ENCODE data around the gene OR2AJ1.
"Not testable (repeated sequence)": the region's sequence is repeated elsewhere in the genome, so short reads cannot be mapped to it uniquely, and the experiment has no call there.

The OR2AJ1 gene, protein sequence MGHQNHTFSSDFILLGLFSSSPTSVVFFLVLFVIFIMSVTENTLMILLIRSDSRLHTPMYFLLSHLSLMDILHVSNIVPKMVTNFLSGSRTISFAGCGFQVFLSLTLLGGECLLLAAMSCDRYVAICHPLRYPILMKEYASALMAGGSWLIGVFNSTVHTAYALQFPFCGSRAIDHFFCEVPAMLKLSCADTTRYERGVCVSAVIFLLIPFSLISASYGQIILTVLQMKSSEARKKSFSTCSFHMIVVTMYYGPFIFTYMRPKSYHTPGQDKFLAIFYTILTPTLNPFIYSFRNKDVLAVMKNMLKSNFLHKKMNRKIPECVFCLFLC

DNA sequence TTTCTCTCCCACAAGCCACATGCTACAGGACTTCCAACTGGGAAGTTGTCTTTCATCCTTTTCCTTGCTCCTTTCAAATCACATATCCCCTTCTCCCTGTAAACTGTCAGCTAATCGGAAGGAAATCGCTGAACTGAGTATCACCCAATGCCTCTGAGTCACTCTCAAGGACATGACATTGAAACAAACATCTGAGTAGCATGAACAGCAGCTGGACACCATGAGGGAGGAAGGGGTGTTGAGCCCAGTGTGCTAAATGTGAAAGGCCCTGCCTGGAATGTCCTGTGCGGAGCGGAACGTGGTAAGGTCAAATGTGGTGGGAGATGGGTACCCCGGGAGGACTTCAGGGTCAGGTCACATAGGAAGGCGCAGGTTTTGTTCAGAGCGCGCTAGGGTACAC, at the start of gene OR2AJ1:
Gene OR2AJ1 (plus strand): TSS at position 22 of the 400 bp plus-strand sequence. CDS start 8,880 bp downstream, outside the sequence.
- no peak for DNase-seq

DNA sequence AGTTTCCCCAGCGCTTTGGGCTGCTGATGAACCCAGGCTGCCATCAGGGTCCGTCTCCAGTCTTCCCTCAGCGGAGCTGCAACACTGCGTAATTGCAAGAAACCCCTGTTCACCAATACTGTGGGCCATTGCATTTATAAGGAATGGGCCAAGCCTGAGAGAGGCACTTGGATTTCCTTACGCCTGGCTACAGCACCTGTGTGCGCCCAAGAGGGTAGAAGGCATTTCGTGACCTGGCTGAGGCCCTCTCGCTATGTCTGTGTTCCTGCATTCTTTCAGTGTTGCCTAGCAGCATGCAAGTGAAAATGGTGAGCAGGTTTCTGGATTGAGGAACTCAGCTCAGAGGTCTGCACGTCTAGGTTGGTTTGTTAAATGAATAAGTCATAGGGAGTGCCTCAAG, 41.3 kb upstream of the OR2AJ1 start:
- DNase-seq, result no peak

DNA sequence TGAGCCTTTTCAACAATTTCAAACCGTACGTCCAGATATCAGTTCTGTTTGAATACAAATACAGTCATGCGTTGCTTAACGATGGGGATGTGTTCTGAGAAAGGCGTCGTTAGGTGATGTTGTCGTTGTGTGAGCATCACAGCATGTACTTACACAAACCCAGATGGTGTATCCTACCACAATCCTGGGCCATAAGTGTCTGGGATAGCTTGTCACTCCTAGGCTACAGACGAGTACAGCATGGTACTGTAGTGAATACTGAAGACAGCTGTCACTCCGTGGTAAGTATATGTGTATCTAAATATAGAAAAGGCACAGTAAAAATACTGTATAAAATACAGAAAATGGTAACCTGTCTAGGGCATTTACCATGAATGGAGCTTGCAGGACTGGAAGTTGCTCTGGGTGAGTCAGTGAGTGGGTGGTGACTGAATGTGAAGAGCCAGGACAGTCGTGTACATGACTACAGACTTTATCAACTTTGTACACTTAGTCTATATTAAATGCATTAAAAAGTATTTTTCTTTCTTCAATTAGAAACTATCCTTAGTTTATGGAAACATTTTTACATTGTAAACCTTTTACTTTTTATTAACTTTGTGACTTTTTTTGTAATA, 39.8 kb upstream of the OR2AJ1 start:
- DNase-seq, result no peak

DNA sequence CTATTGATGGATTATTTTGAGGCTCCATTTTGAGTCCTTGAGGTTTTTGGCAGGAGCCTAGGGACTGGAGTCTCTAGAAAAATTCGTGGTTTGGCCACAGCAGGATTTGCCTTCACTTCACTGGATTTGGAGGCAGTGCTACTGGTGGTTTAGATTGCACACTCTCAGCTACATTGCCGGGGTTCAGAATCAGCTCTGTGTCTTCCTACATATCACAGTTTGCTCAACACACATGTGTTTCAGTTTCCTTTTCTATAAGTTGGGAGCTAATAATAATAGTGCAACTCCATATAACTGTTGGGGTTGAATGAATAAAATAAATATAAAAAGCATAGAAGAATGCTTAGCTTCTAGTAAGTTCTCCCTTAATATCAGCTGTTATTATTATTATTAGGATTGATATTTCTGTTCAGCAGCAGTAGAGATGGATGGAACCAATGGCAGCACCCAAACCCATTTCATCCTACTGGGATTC, 29.5 kb upstream of the OR2AJ1 start, which contains the start of gene OR2W3:
Gene OR2W3 (plus strand): TSS at position 425 of the 475 bp plus-strand sequence. CDS start 0 bp downstream, at position 425.
- DNase-seq, result no peak

DNA sequence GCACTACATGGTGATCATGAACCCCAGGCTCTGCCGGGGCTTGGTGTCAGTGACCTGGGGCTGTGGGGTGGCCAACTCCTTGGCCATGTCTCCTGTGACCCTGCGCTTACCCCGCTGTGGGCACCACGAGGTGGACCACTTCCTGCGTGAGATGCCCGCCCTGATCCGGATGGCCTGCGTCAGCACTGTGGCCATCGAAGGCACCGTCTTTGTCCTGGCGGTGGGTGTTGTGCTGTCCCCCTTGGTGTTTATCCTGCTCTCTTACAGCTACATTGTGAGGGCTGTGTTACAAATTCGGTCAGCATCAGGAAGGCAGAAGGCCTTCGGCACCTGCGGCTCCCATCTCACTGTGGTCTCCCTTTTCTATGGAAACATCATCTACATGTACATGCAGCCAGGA, 28.7 kb upstream of the OR2AJ1 start:
- DNase-seq, result no peak

DNA sequence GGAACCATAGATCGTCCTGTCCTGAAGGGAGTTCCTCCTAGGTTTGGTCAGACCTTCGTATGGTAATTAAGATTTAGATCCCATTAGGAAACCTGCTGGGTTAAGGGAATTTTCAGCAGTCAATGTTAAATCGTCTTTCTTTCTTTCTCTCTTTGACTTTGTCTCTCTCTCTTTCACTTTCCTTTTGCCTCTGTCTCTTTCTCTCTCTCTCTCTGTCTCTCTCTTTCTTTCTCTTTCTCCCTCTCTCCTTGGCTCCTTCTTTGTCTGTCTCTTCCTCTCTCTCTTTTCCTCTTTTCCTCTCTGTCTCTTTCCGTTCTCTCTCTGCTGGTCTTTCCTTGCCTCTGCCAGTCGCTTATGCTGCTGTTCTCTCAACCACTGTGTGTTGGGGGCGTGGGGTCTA, 20.6 kb upstream of the OR2AJ1 start:
- no peak for DNase-seq

DNA sequence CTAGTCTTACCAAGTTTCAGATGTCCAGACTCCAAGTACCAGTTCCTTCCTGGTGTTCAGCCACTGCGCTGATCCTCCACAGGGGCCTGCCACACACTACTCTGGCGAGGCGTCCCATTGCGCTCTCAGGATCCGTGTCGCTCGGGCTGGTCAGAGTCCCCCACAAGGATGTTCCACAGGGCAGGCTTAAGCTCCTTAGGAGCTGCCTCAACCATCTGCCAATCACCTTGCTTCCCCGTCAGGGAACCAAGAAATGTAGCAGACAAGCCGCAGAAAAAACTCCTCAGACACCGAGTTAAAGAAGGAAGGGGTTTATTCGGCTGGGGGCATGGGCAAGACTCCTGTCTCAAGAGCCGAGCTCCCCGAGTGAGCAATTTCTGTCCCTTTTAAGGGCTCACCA, 19.5 kb upstream of the OR2AJ1 start:
- no peak for DNase-seq

DNA sequence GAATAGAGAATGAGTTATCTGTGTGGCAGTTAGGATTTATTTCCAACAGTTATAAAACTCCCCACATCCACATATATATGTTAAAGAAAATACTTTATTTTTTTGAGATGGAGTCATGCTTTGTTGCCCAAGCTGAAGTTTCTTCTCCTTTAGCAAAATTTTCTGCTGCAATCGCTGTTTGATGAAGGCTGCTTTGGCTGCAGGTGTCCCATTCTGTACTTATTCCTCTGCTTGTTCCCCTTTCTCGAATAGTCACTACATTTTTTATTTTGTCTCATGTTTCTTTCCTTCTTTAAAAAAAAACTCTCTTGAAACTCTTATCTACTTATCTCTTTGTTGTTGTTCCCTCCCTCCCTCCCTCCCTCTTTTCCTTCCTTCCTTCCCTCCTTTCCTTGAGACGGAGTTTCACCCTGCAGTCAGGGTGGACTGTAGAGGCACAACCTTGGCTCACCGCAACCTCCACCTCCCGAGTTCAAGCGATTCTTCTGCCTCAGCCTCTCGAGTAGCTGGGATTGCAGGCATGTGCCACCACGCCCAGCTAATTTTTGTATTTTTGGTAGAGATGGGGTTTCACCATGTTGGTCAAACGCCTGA, 18.7 kb upstream of the OR2AJ1 start:
- DNase-seq, result no peak

DNA sequence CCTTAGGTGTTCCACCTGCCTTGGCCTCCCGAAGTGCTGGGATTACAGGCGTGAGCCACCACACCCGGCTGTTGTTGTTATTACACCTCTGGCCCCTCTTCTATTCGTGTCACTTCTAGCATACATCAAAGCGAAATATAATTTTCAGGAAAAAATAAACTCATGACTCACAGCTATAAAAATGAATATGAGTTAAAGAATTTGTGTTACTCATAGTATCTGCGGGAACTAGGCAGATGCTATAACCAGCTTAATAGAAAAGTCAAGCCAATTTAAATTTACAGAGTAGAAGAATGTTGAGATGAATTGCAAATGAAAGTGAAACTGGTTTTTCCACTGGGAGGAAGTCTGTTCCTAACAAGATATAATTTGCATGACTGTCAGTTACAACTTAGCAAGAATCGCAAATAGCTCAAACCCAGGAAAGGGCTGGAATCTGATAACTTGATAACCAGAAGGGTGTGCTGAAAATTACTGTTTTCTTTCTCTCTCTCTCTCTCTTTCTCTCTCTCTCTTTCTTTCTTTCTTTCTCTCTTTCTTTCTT, 18.1 kb upstream of the OR2AJ1 start:
- DNase-seq, result no peak

DNA sequence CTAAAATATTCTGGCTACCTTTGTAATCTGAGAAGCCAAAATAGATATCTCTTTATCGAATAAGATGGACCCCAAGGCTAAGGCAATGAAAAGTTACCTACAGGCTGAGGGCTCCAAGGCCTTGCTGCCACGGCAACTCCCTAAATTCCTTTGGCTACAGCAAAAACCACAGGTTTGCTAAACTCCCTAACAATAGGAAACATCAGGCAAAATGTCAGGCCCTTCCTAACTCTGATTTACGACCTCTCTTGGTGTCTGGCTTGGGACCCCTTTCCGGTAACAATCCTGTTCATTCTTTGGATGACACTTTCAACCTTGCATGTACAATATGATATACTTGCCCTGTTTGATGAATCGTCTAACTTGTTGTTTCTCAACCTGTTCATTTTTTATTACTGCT, 15.9 kb upstream of the OR2AJ1 start:
- DNase-seq, result no peak

DNA sequence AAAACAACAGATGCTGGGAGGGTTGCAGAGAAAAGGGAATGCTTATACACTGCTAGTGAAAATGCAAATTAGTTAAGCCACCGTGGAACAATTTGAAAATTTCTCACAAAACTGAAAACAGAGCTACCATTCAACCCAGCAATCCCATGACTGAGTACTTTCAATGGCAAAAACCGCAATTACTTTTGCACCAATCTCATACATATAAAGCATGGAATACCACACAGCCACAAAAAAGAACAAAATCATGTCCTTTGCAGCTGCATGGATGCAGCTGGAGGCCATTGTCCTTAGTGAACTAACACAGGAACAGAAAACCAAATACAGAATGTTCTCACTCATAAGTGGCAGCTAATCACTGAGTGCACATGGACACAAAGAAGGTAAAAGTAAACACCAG, 10.9 kb upstream of the OR2AJ1 start:
- DNase-seq, result no peak

DNA sequence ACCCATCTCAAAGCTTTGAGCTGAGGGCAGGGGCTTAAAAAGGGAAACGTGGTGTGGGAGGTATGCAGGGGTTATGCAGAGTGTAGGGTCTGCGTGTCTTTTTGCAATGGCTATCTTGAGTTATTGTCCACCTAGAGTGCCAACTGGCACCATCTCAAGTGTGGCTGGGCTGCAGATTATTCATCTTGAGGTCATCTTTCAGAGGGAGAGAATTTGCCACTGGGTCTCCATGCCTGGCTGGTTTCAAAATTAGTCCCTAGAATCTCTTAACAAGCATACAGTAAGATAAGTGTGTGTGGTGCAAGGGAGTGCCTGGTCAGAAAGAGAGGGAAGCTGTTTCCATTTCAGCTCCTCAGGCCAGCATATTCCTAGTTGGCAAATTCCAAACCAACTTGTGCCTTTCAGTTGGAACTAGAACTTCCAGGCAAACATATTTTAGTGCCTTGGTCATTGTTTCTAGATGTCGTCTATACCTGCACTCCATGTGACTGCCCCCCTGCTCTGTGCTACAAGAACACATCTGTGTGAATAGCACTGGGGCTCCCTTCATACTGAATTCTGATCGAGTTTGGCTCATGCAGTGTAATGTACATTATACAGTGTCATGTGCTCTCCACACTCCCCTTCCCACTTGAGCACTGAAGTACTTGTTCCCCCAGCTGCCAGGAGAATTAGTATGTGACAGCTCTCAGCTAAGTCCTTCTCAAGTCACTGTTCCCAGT, 9.6 kb upstream of the OR2AJ1 start:
- DNase-seq, result no peak

DNA sequence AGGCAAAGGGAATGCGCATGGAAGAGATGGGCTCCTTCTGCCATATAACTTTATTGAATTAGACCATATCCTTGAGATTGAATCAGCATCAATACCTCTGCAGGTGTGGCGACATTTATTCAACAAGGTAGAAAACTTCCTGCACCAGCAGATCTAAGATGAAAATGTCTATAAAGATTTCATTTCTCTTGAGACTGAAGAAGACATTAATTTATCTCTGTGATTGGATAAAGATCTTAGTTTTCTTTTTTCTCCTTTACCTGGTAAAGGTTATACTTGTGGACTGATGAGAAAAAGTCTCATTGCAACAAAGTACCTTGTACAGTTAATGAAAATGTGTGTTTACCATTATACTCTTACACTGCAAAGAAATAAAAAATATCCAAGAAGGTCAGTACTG, 4.7 kb upstream of the OR2AJ1 start, which contains the start of gene OR2T8:
Gene OR2T8 (plus strand): TSS at position 301 of the 400 bp plus-strand sequence. CDS start 766 bp downstream, outside the sequence.
- no peak for DNase-seq

DNA sequence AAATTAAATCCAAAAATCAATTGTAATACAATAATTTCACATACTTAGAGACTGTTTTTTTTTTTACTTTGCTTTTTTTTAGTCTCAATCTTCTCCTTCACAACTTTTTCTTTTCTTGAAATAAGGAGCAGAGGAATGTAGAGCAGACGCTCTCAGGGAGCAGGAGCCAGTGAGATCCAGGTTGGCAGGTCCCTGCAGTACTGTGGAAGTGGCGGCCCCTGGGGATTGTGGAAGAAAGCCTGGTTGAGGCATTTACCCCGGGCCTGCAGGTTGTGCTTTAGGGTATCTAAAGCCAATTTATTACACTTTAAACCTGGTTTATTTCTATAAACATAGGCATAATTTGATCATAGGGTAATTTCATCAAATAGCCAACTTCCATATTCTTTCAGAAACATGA, 748 bp upstream of the OR2AJ1 start:
- no peak for DNase-seq

DNA sequence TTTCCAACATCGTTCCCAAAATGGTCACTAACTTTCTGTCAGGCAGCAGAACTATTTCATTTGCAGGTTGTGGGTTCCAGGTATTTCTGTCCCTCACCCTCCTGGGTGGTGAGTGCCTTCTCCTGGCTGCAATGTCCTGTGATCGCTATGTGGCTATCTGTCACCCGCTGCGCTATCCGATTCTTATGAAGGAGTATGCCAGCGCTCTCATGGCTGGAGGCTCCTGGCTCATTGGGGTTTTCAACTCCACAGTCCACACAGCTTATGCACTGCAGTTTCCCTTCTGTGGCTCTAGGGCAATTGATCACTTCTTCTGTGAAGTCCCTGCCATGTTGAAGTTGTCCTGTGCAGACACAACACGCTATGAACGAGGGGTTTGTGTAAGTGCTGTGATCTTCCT, 9.3 kb downstream of the OR2AJ1 start:
- no peak for DNase-seq

DNA sequence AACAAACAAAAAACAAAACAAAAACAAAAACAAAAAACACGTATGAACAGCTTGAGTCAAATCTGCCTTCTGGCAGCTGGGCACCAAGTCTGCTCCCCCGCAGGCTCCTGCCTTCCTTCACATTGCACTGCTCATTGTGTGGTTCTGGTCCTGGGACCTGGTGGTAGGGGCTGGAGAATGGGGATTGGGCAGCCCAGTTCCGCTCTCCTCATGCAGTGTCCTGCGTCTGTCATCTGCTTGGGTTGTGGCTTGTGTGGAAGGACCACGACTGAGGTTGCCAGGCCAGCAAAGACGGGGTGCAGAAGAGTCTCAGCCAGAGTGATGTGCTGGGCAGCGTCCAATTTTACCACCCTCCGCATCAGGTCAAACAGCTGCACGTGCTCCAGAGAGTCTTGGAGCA, 11.1 kb downstream of the OR2AJ1 start:
- DNase-seq, result no peak

DNA sequence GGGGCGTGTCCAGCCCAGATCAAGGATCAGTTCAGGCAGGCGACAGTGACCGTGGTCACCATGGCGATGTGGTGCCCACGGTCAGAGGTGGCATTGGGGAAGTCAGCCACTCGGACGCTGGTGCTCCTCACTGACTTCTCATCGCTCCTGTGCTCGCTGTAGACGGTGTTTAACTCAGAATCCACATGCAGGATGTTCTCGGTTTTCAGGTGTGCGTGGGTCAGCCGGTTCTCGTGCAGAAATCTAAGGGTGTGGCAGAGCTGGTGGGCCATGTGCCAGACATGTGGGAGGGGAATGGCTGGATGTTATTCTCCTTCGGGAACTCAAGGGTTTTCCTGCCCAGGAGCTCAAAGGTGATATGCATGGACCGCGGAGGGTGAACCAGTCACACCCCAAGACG, 11.7 kb downstream of the OR2AJ1 start:
- no peak for DNase-seq

DNA sequence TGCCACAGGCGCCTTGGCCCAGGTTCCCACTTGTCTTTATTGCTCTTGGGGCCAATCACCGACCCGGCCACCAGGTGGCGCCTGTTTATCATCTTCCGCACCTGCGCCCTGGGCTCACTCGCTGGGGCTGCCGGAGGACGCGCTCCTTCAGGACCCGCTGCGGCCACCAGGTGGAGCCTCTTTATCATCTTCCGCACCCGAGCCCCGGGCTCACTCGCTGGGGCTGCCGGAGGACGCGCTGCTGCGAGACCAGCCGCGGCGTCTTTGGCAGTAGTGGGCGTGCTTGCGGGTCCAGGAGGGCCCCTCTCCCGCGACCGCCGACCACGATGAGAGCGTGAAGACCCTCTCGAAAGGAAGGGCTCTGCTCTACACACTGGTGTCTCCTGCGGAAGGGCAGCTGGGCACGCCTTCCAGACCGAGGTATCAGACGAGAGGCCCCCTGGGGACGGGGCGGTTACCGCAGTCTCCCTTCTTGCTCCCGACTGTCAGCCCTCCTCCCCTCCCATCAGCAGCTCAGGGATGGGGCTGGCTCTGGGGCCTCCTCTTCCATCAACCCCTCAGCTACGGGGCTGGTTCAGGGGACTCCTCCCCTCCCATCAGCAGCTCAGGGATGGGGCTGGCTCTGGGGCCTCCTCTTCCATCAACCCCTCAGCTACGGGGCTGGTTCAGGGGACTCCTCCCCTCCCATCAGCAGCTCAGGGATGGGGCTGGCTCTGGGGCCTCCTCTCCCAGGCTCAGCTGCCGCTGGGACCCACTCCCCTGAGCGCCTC, 12.5 kb downstream of the OR2AJ1 start:
- not testable (repeated sequence) for DNase-seq

DNA sequence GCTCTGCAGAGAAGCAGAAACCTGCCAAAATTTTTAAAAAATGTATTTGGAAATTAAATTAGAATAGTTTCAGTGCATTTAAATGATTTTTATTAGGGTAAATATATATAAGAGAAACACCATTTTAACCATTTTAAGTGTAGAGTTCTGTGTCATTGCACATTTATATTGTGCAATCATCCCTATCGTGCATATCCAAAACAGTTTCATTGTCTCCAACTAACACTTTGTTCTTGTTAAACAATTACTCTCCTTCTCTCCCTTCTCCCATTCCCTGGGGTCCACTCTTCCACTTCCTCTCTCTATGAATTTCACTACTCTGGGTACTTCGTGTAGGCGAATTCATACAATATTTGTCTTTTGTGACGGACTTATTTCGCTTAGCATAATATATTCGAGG, 17.9 kb downstream of the OR2AJ1 start:
- DNase-seq, result no peak

DNA sequence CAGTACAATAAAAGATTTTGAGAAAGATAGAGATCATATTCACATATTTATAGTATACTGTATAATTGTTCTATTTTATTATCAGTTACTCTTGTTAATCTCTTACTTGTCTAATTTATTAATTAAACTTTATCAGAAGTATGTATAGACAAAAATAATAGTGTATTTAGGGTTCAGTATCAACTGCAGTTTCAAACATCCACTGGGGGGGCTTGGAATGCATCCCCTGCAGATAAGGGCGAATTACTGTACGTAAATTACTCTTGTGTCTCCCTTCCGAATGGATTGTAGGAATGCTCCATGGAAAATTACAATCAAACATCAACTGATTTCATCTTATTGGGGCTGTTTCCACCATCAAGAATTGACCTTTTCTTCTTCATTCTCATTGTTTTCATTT, 23.9 kb downstream of the OR2AJ1 start, which contains the start of gene OR2L8:
Gene OR2L8 (plus strand): TSS at position 301 of the 400 bp plus-strand sequence. CDS start 0 bp downstream, at position 301.
- no peak for DNase-seq

DNA sequence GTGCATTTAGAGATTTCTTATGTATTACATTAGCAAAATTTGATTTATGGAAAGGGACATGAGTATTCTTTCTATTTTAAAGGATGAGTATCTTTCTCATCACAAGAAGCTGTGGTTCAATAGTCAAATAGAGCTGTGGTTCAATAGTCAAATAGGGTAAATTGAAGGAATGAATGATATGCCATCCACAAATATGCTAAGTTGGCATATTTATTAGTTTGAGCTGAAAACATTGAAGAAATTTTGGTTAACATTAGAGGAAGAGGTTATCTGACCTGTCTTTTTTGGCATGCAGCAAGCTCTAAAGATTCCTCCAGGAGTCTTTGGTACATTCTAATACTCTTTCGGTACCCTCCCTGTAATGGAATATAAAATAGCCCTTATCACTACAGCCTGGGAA, 28.7 kb downstream of the OR2AJ1 start:
- no peak for DNase-seq

DNA sequence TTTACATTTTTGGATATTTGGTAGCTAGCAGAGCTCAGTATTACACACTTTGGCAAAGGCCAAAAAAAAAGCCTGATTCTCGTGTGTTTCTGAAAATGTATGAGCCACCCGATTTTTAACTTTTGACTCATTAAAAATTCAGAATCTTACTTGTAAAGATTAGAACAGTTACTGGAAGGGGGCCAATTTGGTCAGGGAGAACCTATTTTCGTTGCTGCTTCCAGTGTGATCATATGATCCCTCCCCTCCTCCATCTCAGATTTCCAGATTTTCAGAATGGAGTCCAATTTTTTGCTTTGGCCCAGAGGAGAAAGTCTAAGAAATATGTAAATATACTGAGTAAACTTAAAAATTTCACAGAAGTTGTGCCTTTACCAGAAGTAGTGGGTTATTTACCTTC, 37.1 kb downstream of the OR2AJ1 start:
- no peak for DNase-seq

Measured in DMS153 (cell line).